MCF 10A (cell line): ENCODE results near the gene GPR68. TPM values are rescaled to one million over a fixed set of nuclear protein-coding genes. Genes with fewer than 3 reads are reported as not detected.

Experiments used
- BruUV-seq: library from RNA; stranded (reverse); fragments of 400-500 nt; replicated peaks from 2 replicates; lab custom pipeline; 2021; lab: Mats Ljungman, UMichigan
- CTCF ChIA-PET: fragments of 300-600 bp; sonication (Branson Sonifier 250); formaldehyde crosslinking; extraction: SDS; loops from one replicate; lab custom pipeline; 2021; ENCODE audit warnings: antibody characterized with exemption, inconsistent platforms; lab: Yijun Ruan, JAX
- POLR2A ChIA-PET: fragments of 300-600, 350-650 bp; sonication (Branson Sonifier 250); formaldehyde crosslinking; extraction: SDS; loops from one replicate; lab custom pipeline; 2020; ENCODE audit warnings: antibody characterized with exemption, inconsistent platforms; lab: Yijun Ruan, JAX
- DNase-seq: peaks from one replicate; pipeline ENCODE4 v3.0.0-alpha.2; 2018; ENCODE audit not compliant: unreplicated experiment
- H3K27ac Mint-ChIP-seq: one replicate; pipeline ENCODE4 v1.8.0; 2022; ENCODE audit warnings: mild to moderate bottlenecking, low read depth, mixed read lengths; ENCODE audit not compliant: unreplicated experiment
- H3K27me3 Mint-ChIP-seq: one replicate; pipeline ENCODE4 v1.8.0; 2022; ENCODE audit warnings: mixed read lengths; ENCODE audit not compliant: insufficient read depth, unreplicated experiment
- H3K36me3 Mint-ChIP-seq: one replicate; pipeline ENCODE4 v1.8.0; 2022; ENCODE audit warnings: mild to moderate bottlenecking, moderate library complexity, mixed read lengths; ENCODE audit not compliant: insufficient read depth, unreplicated experiment
- H3K4me1 Mint-ChIP-seq: one replicate; pipeline ENCODE4 v1.8.0; 2022; ENCODE audit warnings: mixed read lengths; ENCODE audit not compliant: insufficient read depth, unreplicated experiment
- H3K4me3 Mint-ChIP-seq: one replicate; pipeline ENCODE4 v1.8.0; 2022; ENCODE audit warnings: mild to moderate bottlenecking, moderate library complexity, mixed read lengths; ENCODE audit not compliant: unreplicated experiment
- H3K9me3 Mint-ChIP-seq: one replicate; pipeline ENCODE4 v1.8.0; 2022; ENCODE audit warnings: mixed read lengths; ENCODE audit not compliant: unreplicated experiment
- intact Hi-C: fragments of 100-400 bp; cut with micrococcal nuclease; formaldehyde crosslinking; loops from 2 replicates; pipeline ENCODE4 v1.14.1; 2022
- total RNA-seq: library from RNA; stranded (reverse); gene quantifications from 2 replicates; pipeline ENCODE4 v1.2.3, GENCODE V29; 2022
- TF ChIP-seq, protein P1 (sequence below): fragments of 200-600 bp; IDR thresholded peaks from one replicate; pipeline ENCODE4 v1.8.0; 2022; ENCODE audit warnings: antibody characterized with exemption, mild to moderate bottlenecking; ENCODE audit not compliant: unreplicated experiment

GPR68 gene
- total RNA-seq, 1 experiment from 2014 or later, result 0.14 TPM

DNA sequence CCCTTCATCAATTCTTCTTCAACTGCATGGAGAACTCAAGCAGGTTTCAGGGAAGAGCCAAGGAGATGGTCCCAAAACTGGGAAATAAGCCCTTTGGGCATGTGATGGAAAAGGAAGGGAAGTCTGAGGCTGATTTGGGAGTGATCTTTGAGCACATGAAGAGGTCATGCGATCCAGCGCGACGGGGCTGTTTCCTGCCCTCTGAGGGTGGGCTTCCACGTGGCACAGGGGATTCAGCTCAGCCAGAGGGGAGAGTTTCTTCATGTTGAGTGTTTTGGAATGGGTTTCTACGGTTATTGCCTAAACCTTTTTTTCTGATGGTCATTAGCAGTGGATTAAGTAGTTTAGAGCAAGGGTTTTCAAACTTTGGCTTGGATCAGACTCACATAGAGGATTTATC, 30.2 kb downstream of the GPR68 start:
- ChIA-PET CTCF (interaction anchor here (0.6 to 2.9 kb wide), 2 partner anchors 37 to 41 kb away, joined by 8 to 12 read pairs; no protein-coding TSS in a partner anchor), POLR2A (no interaction called here)
- H3K9me3 Mint-ChIP-seq, result no peaks in the 10 kb centered on the region
- intact Hi-C loops, result no loop called here
- H3K4me3 Mint-ChIP-seq, result no peak overlapping the region
- no peak overlapping the region for H3K27ac Mint-ChIP-seq
- DNase-seq, result no peak
- H3K4me1 Mint-ChIP-seq, result peaks cover 6% of the 10 kb centered on the region
- H3K36me3 Mint-ChIP-seq, result peaks cover 30% of the 10 kb centered on the region
- H3K27me3 Mint-ChIP-seq, result no peaks in the 10 kb centered on the region
- no TSS peak for BruUV-seq
- TF ChIP-seq, protein P1, sequence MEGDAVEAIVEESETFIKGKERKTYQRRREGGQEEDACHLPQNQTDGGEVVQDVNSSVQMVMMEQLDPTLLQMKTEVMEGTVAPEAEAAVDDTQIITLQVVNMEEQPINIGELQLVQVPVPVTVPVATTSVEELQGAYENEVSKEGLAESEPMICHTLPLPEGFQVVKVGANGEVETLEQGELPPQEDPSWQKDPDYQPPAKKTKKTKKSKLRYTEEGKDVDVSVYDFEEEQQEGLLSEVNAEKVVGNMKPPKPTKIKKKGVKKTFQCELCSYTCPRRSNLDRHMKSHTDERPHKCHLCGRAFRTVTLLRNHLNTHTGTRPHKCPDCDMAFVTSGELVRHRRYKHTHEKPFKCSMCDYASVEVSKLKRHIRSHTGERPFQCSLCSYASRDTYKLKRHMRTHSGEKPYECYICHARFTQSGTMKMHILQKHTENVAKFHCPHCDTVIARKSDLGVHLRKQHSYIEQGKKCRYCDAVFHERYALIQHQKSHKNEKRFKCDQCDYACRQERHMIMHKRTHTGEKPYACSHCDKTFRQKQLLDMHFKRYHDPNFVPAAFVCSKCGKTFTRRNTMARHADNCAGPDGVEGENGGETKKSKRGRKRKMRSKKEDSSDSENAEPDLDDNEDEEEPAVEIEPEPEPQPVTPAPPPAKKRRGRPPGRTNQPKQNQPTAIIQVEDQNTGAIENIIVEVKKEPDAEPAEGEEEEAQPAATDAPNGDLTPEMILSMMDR, result no peak

DNA sequence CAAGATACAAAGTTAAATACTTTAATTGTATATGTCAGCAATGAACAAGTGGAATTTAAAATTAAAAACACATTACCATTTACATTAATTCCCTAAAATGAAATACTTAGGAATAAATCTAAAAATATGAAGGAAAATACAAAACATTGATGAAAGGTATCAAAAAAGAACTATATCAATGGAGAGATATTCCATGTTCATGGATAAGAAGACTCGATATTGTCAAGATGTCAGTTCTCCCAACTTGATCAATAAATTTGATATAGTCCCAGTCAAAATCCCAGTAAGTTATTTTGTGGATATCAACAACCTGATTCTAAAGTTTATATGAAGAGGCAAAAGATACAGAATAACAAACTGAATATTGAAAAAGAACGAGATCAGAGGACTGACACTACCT, 33.5 kb downstream of the GPR68 start:
- no peak for DNase-seq
- no peaks in the 10 kb centered on the region for H3K9me3 Mint-ChIP-seq
- no TSS peak for BruUV-seq
- H3K36me3 Mint-ChIP-seq, result peaks cover 32% of the 10 kb centered on the region
- peaks cover 4% of the 10 kb centered on the region for H3K4me1 Mint-ChIP-seq
- TF ChIP-seq, protein P1, result no peak
- intact Hi-C loops, result no loop called here
- no peak overlapping the region for H3K4me3 Mint-ChIP-seq
- CTCF ChIA-PET, result interaction anchor here (0.7 to 1.4 kb wide), 2 partner anchors 22 to 34 kb away, joined by 4 to 5 read pairs; no protein-coding TSS in a partner anchor
- H3K27ac Mint-ChIP-seq, result no peak overlapping the region
- H3K27me3 Mint-ChIP-seq, result no peaks in the 10 kb centered on the region
- POLR2A ChIA-PET, result no interaction called here

DNA sequence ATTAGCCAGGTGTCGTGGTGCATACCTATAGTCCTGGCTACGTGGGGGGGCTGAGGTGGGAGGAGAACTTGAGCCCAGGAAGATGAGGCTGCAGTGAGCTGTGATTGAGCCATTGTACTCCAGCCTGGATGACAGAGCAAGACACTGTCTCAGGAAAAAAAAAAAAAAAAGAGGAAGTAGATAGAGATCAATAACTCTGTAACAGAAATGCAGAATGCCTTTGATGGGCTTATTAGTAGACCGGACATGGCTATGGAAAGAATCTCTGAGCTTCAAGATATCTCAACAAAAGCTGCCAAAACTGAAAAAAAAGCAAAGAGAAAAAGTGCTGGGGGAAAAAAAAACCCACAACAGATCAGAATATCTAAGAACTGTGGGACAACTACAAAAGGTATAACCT, 37.5 kb downstream of the GPR68 start:
- H3K27me3 Mint-ChIP-seq, result no peaks in the 10 kb centered on the region
- H3K9me3 Mint-ChIP-seq, result no peaks in the 10 kb centered on the region
- ChIA-PET POLR2A (no interaction called here), CTCF (interaction anchor here (1.1 kb wide), 1 partner anchor 32 kb away, joined by 3 read pairs; no protein-coding TSS in a partner anchor)
- BruUV-seq, result no TSS peak
- peaks cover 44% of the 10 kb centered on the region for H3K36me3 Mint-ChIP-seq
- no peak overlapping the region for H3K4me3 Mint-ChIP-seq
- no peak for DNase-seq
- intact Hi-C loops, result no loop called here
- TF ChIP-seq, protein P1, result no peak
- no peak overlapping the region for H3K27ac Mint-ChIP-seq
- H3K4me1 Mint-ChIP-seq, result no peaks in the 10 kb centered on the region

DNA sequence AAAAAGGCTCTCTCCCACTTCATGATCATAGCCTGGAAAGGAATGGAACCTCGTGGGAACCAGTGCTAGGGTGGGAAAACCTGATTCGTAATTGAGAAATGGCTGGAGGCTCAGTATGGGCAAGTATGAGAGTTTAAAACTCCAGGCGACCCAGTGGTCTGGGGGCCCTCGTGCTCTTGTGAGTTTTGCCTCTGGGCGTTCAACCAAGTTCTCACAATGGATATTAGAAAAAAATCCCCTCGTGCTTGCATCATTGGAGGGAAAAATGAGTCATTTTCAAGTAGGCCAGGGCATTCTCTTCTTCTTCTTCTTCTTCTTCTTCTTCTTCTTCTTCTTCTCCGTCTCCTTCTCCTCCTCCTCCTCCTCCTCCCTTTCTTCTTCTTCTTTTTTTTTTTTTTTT, 39.0 kb downstream of the GPR68 start:
- TF ChIP-seq, protein P1, result no peak
- Mint-ChIP-seq H3K9me3 (peaks cover 6% of the 10 kb centered on the region), H3K27ac (no peak overlapping the region), H3K4me1 (no peaks in the 10 kb centered on the region), H3K27me3 (no peaks in the 10 kb centered on the region), H3K36me3 (peaks cover 39% of the 10 kb centered on the region), H3K4me3 (no peak overlapping the region)
- DNase-seq, result no peak
- intact Hi-C loops, result no loop called here
- ChIA-PET POLR2A (interaction anchor here (0.7 kb wide), 1 partner anchor 45 kb away, joined by 3 read pairs; no protein-coding TSS in a partner anchor), CTCF (interaction anchor here (1.3 kb wide), 1 partner anchor 29 kb away, joined by 3 read pairs; no protein-coding TSS in a partner anchor)
- no TSS peak for BruUV-seq
